HepG2 (cell line): ENCODE data around the gene ATP6V1G2. TPM values are rescaled to one million over a fixed set of nuclear protein-coding genes. Genes with fewer than 3 reads are reported as not detected.
A peak's percentile ranks its signal among the peaks of the same experiment; 100 is the strongest.

Experiments
- CEBPB ChIP-seq: IDR thresholded peaks from 2 replicates; pipeline ENCODE4 v1.6.1; 2011; ENCODE audit warnings: low read depth, low read length, improper control_type of control experiment, borderline replicate concordance
- FOXA3 ChIP-seq: IDR thresholded peaks from 2 replicates; pipeline ENCODE4 v1.6.1; 2016; ENCODE audit warnings: missing genetic modification reagents, missing compliant biosample characterization
- GABPA ChIP-seq, 2 experiments: IDR thresholded peaks; 2 replicates each; pipeline ENCODE4 v1.6.1; 2011 to 2016; ENCODE audit warnings: low read depth in 2 of 2, low read length in 1 of 2, missing biosample characterization in 1 of 2, missing genetic modification characterization in 1 of 2
- JUND ChIP-seq: sonication (generic); formaldehyde crosslinking; IDR thresholded peaks from 2 replicates; pipeline ENCODE4 v1.8.0; 2022; ENCODE audit warnings: mild to moderate bottlenecking, missing genetic modification reagents
- MTA1 ChIP-seq: sonication (generic); formaldehyde crosslinking; IDR thresholded peaks from 2 replicates; pipeline ENCODE4 v1.4.0; 2020; ENCODE audit warnings: missing genetic modification reagents, mild to moderate bottlenecking, borderline replicate concordance
- NKX3-1 ChIP-seq: sonication (generic); formaldehyde crosslinking; IDR thresholded peaks from 2 replicates; pipeline ENCODE4 v1.5.0; 2020; ENCODE audit warnings: missing genetic modification reagents
- NR2F1 ChIP-seq, 2 experiments: fragments of 450-650 bp in 1 of 2; formaldehyde crosslinking in 1 of 2; IDR thresholded peaks; 2 replicates each; pipeline versions ENCODE4 v1.5.0 to v1.6.1; 2016 to 2020; ENCODE audit warnings: mild to moderate bottlenecking in 1 of 2, missing compliant biosample characterization in 1 of 2, missing genetic modification reagents in 1 of 2, moderate library complexity in 1 of 2
- RAD51 ChIP-seq: fragments of 450-650 bp; IDR thresholded peaks from 2 replicates; pipeline ENCODE4 v1.6.1; 2016; ENCODE audit warnings: borderline replicate concordance
- RARA ChIP-seq: IDR thresholded peaks from 2 replicates; pipeline ENCODE4 v1.6.1; 2016; ENCODE audit warnings: missing genetic modification reagents, missing compliant biosample characterization
- SIX1 ChIP-seq: sonication (generic); formaldehyde crosslinking; IDR thresholded peaks from 2 replicates; pipeline ENCODE4 v1.4.0; 2020; ENCODE audit warnings: missing genetic modification reagents, borderline replicate concordance
- SP2 ChIP-seq: sonication (generic); formaldehyde crosslinking; IDR thresholded peaks from 2 replicates; pipeline ENCODE4 v1.5.1; 2020; ENCODE audit warnings: mild to moderate bottlenecking, missing genetic modification reagents
- SRY ChIP-seq: sonication (generic); formaldehyde crosslinking; IDR thresholded peaks from 2 replicates; pipeline ENCODE4 v1.8.0; 2022; ENCODE audit warnings: mild to moderate bottlenecking, missing genetic modification reagents
- STAT5B ChIP-seq: sonication (generic); formaldehyde crosslinking; IDR thresholded peaks from 2 replicates; pipeline ENCODE4 v1.4.0; 2020; ENCODE audit warnings: missing genetic modification reagents
- XBP1 ChIP-seq: sonication (generic); formaldehyde crosslinking; IDR thresholded peaks from 2 replicates; pipeline ENCODE4 v1.5.0; 2020; ENCODE audit warnings: missing genetic modification reagents
- ZC3H13 ChIP-seq: sonication (generic); formaldehyde crosslinking; IDR thresholded peaks from 2 replicates; pipeline ENCODE4 v1.8.1; 2023; ENCODE audit warnings: mild to moderate bottlenecking, missing genetic modification reagents, moderate library complexity
- ZFYVE20 ChIP-seq: sonication (generic); formaldehyde crosslinking; IDR thresholded peaks from 2 replicates; pipeline ENCODE4 v1.8.0; 2023; ENCODE audit warnings: low read depth, mild to moderate bottlenecking, moderate library complexity, missing genetic modification reagents, borderline replicate concordance
- ZMYM2 ChIP-seq: sonication (generic); formaldehyde crosslinking; IDR thresholded peaks from 2 replicates; pipeline ENCODE4 v1.8.0; 2022; ENCODE audit warnings: mild to moderate bottlenecking, missing genetic modification reagents
- ZNF224 ChIP-seq: sonication (generic); formaldehyde crosslinking; IDR thresholded peaks from 2 replicates; pipeline ENCODE4 v1.5.0; 2020; ENCODE audit warnings: mild to moderate bottlenecking, missing genetic modification reagents
- ZNF335 ChIP-seq: sonication (generic); formaldehyde crosslinking; IDR thresholded peaks from 2 replicates; pipeline ENCODE4 v1.4.0; 2020; ENCODE audit warnings: missing genetic modification reagents
- ZNF501 ChIP-seq: sonication (generic); formaldehyde crosslinking; IDR thresholded peaks from 2 replicates; pipeline ENCODE4 v1.5.1; 2020; ENCODE audit warnings: mild to moderate bottlenecking, moderate library complexity, missing genetic modification reagents
- ZNF558 ChIP-seq: sonication (generic); formaldehyde crosslinking; IDR thresholded peaks from 2 replicates; pipeline ENCODE4 v1.9.0; 2022; ENCODE audit warnings: mild to moderate bottlenecking, missing genetic modification reagents, borderline replicate concordance
- ZNF883 ChIP-seq: sonication (generic); formaldehyde crosslinking; IDR thresholded peaks from 2 replicates; pipeline ENCODE4 v1.5.1; 2020; ENCODE audit warnings: mild to moderate bottlenecking, missing genetic modification reagents; ENCODE audit errors: not compliant biosample characterization
- ZSCAN22 ChIP-seq: sonication (generic); formaldehyde crosslinking; IDR thresholded peaks from 2 replicates; pipeline ENCODE4 v1.4.0; 2020; ENCODE audit warnings: mild to moderate bottlenecking, missing genetic modification reagents
- ZSCAN31 ChIP-seq: sonication (generic); formaldehyde crosslinking; IDR thresholded peaks from 2 replicates; pipeline ENCODE4 v1.5.0; 2020; ENCODE audit warnings: low read depth, mild to moderate bottlenecking, missing genetic modification reagents
- polyA plus RNA-seq, 8 experiments: library from polyadenylated mRNA; depleted of rRNA in 3 of 8; stranded (reverse) in 7 of 8; unstranded in 1 of 8; fragments of >200 nt; fragmentation: Illumina TruSeq in 4 of 8; extraction: Trizol in 4 of 8; gene quantifications; 2 replicates each; pipeline versions ENCODE4 v1.2.1 to v1.2.3, GENCODE V29; 2011 to 2016; ENCODE audit warnings: low read depth in 4 of 8, missing spikeins in 1 of 8, mixed read lengths in 1 of 8; ENCODE audit not compliant: insufficient read depth in 1 of 8
- total RNA-seq, 5 experiments: library from RNA; depleted of rRNA; stranded (reverse); fragments of >200 nt; fragmentation: Illumina TruSeq; extraction: Trizol; gene quantifications; 2 replicates each; pipeline ENCODE4 v1.2.3, GENCODE V29; 2016; ENCODE audit warnings: low read depth in 1 of 5
- TF ChIP-seq, protein P1 (sequence below): IDR thresholded peaks from 2 replicates; pipeline ENCODE4 v1.4.0; 2020; ENCODE audit warnings: mild to moderate bottlenecking, missing genetic modification reagents
- TF ChIP-seq, protein P2 (sequence below): sonication (generic); formaldehyde crosslinking; IDR thresholded peaks from 2 replicates; pipeline ENCODE4 v1.5.0; 2020; ENCODE audit warnings: missing genetic modification reagents

Gene ATP6V1G2
- total and polyA plus RNA-seq, 2 of the 13 experiments (the other 11 are each of a cell fraction or from before 2014, with no cell fraction given) = 0.27 to 0.83 TPM

- TF ChIP-seq ZFYVE20 (CRISPR knock-in tag) = no peak
- TF ChIP-seq NR2F1 (CRISPR knock-in tag; IDR thresholded peaks at IDR 0.05) = no peak
- peak; percentile 34; the same call in 1 of the 2 replicates for TF ChIP-seq SIX1 (CRISPR knock-in tag)
- TF ChIP-seq ZNF335 (CRISPR knock-in tag) = peak; percentile 98
- TF ChIP-seq NKX3-1 (CRISPR knock-in tag) = no peak
- TF ChIP-seq SP2 (CRISPR knock-in tag) = peak; percentile 80
- peak; percentile 77 for TF ChIP-seq FOXA3 (CRISPR knock-in tag)
- no peak for TF ChIP-seq ZNF224 (CRISPR knock-in tag)
- TF ChIP-seq, protein P1, sequence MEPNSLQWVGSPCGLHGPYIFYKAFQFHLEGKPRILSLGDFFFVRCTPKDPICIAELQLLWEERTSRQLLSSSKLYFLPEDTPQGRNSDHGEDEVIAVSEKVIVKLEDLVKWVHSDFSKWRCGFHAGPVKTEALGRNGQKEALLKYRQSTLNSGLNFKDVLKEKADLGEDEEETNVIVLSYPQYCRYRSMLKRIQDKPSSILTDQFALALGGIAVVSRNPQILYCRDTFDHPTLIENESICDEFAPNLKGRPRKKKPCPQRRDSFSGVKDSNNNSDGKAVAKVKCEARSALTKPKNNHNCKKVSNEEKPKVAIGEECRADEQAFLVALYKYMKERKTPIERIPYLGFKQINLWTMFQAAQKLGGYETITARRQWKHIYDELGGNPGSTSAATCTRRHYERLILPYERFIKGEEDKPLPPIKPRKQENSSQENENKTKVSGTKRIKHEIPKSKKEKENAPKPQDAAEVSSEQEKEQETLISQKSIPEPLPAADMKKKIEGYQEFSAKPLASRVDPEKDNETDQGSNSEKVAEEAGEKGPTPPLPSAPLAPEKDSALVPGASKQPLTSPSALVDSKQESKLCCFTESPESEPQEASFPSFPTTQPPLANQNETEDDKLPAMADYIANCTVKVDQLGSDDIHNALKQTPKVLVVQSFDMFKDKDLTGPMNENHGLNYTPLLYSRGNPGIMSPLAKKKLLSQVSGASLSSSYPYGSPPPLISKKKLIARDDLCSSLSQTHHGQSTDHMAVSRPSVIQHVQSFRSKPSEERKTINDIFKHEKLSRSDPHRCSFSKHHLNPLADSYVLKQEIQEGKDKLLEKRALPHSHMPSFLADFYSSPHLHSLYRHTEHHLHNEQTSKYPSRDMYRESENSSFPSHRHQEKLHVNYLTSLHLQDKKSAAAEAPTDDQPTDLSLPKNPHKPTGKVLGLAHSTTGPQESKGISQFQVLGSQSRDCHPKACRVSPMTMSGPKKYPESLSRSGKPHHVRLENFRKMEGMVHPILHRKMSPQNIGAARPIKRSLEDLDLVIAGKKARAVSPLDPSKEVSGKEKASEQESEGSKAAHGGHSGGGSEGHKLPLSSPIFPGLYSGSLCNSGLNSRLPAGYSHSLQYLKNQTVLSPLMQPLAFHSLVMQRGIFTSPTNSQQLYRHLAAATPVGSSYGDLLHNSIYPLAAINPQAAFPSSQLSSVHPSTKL (CRISPR knock-in tag) = peak; percentile 62; the same call in 1 of the 2 replicates
- 0 out of 2 replicates have a peak, but pooled peaks have one; percentile 5 for TF ChIP-seq RAD51
- TF ChIP-seq GABPA (IDR thresholded peaks at IDR 0.05; ENCODE audit: low read depth, low read length) = peak; percentile 98
- peak; percentile 100 for TF ChIP-seq GABPA (CRISPR knock-in tag; IDR thresholded peaks at IDR 0.05; ENCODE audit: low read depth)
- TF ChIP-seq, protein P2, sequence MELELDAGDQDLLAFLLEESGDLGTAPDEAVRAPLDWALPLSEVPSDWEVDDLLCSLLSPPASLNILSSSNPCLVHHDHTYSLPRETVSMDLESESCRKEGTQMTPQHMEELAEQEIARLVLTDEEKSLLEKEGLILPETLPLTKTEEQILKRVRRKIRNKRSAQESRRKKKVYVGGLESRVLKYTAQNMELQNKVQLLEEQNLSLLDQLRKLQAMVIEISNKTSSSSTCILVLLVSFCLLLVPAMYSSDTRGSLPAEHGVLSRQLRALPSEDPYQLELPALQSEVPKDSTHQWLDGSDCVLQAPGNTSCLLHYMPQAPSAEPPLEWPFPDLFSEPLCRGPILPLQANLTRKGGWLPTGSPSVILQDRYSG (CRISPR knock-in tag) = 0 out of 2 replicates have a peak, but pooled peaks have one; percentile 37
- TF ChIP-seq ZMYM2 (CRISPR knock-in tag) = 0 out of 2 replicates have a peak, but pooled peaks have one; percentile 41
- TF ChIP-seq ZSCAN22 (CRISPR knock-in tag) = no peak
- 0 out of 2 replicates have a peak, but pooled peaks have one; percentile 32 for TF ChIP-seq RARA
- TF ChIP-seq SRY (CRISPR knock-in tag) = no peak
- no peak for TF ChIP-seq ZNF883 (CRISPR knock-in tag)
- peak; percentile 87; the same call in 1 of the 2 replicates for TF ChIP-seq CEBPB
- peak; percentile 64; the same call in 1 of the 2 replicates for TF ChIP-seq ZNF558 (CRISPR knock-in tag)
- TF ChIP-seq ZNF501 = 0 out of 2 replicates have a peak, but pooled peaks have one; percentile 11
- peak; percentile 71; the same call in 1 of the 2 replicates for TF ChIP-seq ZC3H13 (CRISPR knock-in tag)
- no peak for TF ChIP-seq XBP1 (CRISPR knock-in tag)
- TF ChIP-seq STAT5B = no peak; the same call in 1 of the 2 replicates
- peak; percentile 39; the same call in 1 of the 2 replicates for TF ChIP-seq MTA1 (CRISPR knock-in tag)
- peak; percentile 62; the same call in 1 of the 2 replicates for TF ChIP-seq ZSCAN31 (CRISPR knock-in tag)
- no peak; the same call in 1 of the 2 replicates for TF ChIP-seq JUND (CRISPR knock-in tag)
Observed at GRCh38 chr6:31546958-31547726, 734 bp upstream of the ATP6V1G2 start, which contains the start of gene NFKBIL1 (continued).
